Stimulated activated CD4-positive, alpha-beta T cell treated with anti-CD3 and anti-CD28 coated beads, Interleukin-2, amount 100 ng/mL, for 48 hours (primary cell): ENCODE results near the gene NOS1.
A peak's percentile ranks its signal among the peaks of the same experiment; 100 is the strongest.
"Not testable (repeated sequence)": the region's sequence is repeated elsewhere in the genome, so short reads cannot be mapped to it uniquely, and the experiment has no call there.

Experiments
- DNase-seq, 2 donors: peaks; one replicate each; pipeline ENCODE4 v3.0.0-alpha.2; 2020

The NOS1 gene

GRCh38 chr12:117202033-117202432, 159.4 kb downstream of the NOS1 start:
- DNase-seq = no peak

GRCh38 chr12:117199956-117200744, 161.3 kb downstream of the NOS1 start:
- DNase-seq = not testable (repeated sequence)

GRCh38 chr12:117196334-117196733, 165.1 kb downstream of the NOS1 start:
- not testable (repeated sequence) for DNase-seq

DNA sequence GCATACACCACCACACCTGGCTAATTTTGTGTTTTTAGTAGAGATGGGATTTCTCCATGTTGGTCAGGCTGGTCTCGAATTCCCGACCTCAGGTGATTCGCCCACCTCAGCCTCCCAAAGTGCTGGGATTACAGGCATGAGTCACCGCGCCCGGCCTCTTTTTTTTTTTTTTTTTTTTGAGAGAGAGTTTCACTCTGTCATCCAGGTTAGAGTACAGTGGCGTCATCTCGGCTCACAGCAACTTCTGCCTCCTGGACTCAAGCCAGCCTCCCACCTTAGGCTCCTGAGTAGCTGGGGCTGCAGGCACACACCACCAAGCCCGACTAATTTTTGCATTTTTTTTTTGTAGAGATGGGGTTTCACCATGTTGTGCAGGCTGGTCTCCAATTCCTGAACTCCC, 166.4 kb downstream of the NOS1 start:
- not testable (repeated sequence) for DNase-seq

DNA sequence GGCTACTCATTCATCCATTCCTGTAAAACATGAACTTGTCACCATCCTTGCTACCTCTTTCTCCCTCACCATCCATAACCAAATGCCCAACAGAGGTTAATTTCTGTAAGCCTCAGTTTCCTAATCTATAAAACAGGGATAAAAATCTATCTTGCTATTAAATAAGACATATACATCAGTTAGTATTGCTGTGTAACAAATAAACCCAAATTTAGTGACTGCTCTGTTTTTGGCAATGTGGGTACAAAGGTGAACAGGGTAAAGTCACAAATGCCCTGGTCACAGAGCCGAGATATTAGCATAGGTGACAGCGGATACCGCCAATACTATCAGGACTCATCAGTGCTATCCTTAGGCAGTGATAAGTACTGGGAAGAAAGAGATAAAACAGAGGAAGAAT, 167.5 kb downstream of the NOS1 start:
- DNase-seq = no peak

DNA sequence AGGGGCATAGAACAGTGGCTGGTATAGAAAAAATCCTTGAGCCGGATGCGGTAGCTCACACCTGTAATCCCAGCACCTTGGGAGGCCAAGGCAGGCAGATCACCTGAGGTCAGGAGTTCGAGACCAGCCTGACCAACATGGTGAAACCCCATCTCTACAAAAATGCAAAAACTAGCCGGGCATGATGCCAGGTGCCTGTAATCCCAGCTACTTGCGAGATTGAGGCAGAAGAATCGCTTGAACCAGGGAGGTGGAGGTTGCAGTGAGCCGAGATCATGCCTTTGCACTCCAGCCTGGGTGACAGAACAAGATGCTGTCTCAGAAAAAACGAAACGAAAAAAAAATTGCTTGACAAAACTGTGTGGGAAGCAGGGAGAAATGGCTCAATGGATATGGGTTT, 168.8 kb downstream of the NOS1 start:
- not testable (repeated sequence) for DNase-seq

- DNase-seq = no peak
Observed at GRCh38 chr12:117192057-117192456, 169.4 kb downstream of the NOS1 start.

DNA sequence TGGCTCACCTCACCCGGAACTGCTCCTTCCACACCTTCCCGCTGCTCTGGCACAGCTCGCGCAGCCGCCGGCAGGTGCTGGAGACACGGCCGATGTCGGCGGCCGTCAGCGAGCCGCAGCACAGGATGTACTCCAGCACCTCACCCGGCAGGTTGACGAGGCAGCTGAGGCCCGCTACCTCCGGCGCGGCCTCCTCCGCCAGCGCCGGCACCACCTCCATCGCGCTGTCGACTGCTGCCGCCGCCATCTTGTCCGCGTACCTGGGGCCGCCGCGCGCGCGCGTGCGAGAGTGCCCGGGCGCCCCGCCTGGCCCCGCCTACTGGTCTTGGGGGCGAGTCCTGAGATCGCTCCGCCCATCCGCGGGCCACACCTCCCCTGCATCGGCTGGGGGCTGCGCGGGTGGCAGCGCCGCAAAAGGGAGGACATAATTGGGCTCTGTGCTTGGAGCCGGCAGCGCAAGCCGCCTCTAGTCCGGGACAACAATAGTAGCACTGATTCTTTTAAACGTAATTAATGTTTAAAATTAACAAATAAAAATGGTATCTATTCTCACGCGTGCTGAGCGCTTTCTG, 171.1 kb downstream of the NOS1 start, which contains the start of gene FBXO21:
FBXO21 (minus strand) TSS at position 261 of the 572 bp plus-strand sequence; CDS start at position 247, 14 bp downstream.
- peak; percentile 92 to 96 for DNase-seq

DNA sequence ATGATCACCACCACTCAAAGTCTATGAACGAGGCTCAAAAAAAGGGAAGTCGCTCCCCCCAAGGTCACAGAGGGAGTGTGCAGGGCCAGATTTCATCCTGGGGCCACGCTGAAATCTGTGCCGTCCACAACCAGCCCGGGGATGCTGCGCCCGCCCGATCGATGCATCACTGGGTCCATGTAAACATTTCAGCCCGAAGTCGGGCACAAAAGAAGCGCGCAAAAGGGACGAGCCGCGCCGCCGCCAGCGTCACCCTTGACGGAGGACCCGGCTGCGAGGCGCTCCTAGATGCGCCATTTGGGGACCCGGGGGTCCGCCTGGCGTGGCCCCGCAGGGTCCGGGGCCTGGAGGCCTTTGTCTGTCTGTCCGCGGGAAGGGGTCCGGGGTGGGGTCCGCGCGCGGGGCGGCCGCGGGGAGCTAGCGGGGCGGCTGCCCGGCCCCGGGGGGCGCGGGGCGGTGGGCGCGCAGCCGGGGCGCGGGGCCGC, 171.7 kb downstream of the NOS1 start:
- DNase-seq = peak; percentile 7 to 23

GRCh38 chr12:117188961-117189724, 172.3 kb downstream of the NOS1 start:
- DNase-seq = no peak

DNA sequence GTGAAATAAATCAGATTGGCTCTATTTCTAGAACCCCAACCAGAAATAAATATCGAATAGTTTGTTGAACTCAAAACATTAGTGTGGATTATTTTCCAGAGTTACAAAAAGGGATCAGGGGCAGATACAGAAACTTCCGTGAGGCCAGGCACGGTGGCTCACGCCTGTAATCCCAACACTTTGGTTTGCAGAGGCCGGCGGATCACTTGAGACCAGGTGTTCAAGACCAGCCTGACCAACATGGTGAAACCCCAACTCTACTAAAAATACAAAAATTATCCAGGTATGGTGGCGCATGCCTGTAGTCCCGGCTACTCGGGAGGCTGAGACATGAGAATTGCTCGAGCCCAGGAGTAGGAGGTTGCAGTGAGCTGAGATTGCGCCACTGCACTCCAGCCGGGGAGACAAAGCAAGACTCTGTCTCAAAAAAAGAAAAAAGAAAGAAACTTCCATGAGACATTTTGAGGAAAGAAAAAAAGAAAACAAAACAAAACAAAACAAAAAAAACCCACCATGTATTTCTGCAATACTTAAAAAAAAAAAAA, 173.2 kb downstream of the NOS1 start:
- no peak for DNase-seq

GRCh38 chr12:117187421-117187820, 174.0 kb downstream of the NOS1 start:
- no peak for DNase-seq

GRCh38 chr12:117182866-117183265, 178.6 kb downstream of the NOS1 start:
- no peak for DNase-seq

DNA sequence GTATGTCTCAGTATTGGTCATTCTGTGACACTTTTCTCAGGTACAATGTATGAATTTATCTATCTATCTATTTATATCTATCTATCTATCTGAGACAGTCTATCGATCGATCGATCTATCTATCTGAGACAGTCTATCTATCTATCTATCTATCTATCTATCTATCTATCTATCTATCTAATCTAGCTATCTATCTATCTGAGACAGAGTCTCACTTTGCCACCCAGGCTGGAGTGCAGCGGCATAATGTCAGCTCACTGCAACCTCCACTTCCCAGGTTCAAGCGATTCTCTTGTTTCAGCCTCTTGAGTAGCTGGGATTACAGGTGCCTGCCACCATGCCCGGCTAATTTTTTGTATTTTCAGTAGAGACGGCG, 180.0 kb downstream of the NOS1 start:
- DNase-seq = not testable (repeated sequence)

GRCh38 chr12:117180758-117181467, 180.5 kb downstream of the NOS1 start:
- no peak for DNase-seq

GRCh38 chr12:117178745-117179144, 182.7 kb downstream of the NOS1 start:
- no peak for DNase-seq

DNA sequence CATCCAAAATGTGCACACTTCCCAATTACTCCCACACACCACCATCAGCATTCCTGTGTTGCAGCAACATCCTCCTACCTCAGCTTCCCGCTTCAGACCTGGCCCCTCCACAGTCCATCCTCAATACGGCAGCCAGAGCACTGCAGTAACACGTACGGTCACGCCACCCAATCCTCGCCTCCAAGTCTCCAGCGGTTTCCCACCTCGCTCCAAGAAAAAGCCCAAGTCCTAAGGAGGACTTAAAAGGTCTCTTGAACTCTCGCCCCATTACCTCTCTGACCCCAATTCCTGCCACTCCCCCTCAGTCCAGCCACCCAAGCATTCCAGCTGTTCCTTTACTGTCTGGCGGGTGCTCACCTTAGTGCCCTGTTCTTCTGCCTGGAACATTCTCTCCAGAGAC, 183.1 kb downstream of the NOS1 start:
- DNase-seq = no peak

GRCh38 chr12:117172168-117172567, 189.3 kb downstream of the NOS1 start:
- DNase-seq = no peak

- no peak for DNase-seq
Observed at GRCh38 chr12:117171499-117172162, 189.8 kb downstream of the NOS1 start.

- DNase-seq = no peak
Observed at GRCh38 chr12:117169548-117169947, 191.9 kb downstream of the NOS1 start.

DNA sequence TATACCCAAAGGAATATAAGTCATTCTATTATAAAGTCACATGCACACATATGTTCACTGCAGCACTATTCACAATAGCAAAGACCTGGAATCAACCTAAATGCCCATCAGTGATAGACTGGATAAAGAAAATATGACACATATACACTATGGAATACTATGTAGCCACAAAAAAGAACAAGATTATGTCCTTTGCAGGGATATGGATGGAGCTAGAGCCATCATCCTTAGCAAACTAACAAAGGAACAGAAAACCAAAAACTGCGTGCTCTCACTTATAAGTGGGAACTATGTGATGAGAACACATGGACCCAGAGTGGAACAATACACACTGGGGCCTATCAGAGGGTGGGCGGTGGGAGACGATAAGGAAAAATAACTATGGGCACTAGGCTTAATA, 192.4 kb downstream of the NOS1 start:
- DNase-seq = no peak

GRCh38 chr12:117167769-117168168, 193.7 kb downstream of the NOS1 start:
- DNase-seq = no peak
